HG03354 (cell line): ENCODE results near the gene HSPA1L.
A peak's percentile ranks its signal among the peaks of the same experiment; 100 is the strongest.
"Not testable (repeated sequence)": the region's sequence is repeated elsewhere in the genome, so short reads cannot be mapped to it uniquely, and the experiment has no call there.

Experiments used
- ATAC-seq: cut with Tn5 transposase; IDR thresholded peaks from one replicate; pipeline ENCODE4 v1.9.1; 2021; ENCODE audit warnings: mild to moderate bottlenecking; ENCODE audit not compliant: unreplicated experiment, poor library complexity, severe bottlenecking

HSPA1L gene

DNA sequence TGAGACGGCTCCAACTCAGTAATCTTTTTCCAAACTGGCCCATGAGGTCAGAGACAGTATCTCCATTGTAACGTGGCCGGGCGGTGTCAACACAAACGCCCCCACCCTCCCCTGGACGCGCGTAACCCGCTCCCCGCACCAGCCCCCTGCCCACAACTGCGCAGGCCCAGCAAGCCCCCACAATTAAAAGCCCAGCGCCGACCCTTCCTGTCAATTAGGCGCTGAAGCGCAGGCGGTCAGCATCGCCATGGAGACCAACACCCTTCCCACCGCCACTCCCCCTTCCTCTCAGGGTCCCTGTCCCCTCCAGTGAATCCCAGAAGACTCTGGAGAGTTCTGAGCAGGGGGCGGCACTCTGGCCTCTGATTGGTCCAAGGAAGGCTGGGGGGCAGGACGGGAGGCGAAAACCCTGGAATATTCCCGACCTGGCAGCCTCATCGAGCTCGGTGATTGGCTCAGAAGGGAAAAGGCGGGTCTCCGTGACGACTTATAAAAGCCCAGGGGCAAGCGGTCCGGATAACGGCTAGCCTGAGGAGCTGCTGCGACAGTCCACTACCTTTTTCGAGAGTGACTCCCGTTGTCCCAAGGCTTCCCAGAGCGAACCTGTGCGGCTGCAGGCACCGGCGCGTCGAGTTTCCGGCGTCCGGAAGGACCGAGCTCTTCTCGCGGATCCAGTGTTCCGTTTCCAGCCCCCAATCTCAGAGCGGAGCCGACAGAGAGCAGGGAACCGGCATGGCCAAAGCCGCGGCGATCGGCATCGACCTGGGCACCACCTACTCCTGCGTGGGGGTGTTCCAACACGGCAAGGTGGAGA is at the start of gene HSPA1L, which contains the start of gene HSPA1A:
TSS of gene HSPA1L (minus strand) at position 259 of the 814 bp plus-strand sequence. CDS start 3,311 bp downstream, outside the sequence.
TSS of gene HSPA1A (plus strand) at position 519 of the 814 bp plus-strand sequence. CDS start at position 733, 214 bp downstream.
- ATAC-seq, result peak; percentile 36

DNA sequence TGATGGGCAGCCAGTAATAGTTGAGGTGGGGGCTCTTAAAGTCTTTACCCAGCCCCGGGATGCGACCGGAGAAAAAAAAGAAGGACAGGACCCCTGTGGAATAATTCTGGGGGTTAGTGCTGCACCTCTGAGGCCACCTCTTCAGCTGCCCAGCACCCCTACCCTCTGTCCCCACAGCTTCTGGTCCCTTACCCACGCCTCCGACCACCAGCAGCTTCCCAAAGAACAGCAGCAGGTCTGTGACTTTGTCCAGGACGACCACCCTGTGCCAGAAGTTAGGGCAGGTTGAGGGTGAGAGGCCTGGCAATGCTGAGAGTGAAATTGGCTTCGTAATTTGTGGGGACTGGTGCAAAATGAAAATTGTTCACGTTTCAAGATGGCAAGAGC is 49.7 kb upstream of the HSPA1L start:
- ATAC-seq, result no peak

- not testable (repeated sequence) for ATAC-seq
Observed at GRCh38 chr6:31864123-31864562, 49.1 kb upstream of the HSPA1L start.

- ATAC-seq, result peak; percentile 90
Observed at GRCh38 chr6:31862344-31863235, 47.5 kb upstream of the HSPA1L start, which contains the start of gene NEU1. Gene NEU1 (minus strand): TSS chr6:31862821. CDS start chr6:31862776, 45 bp downstream.

DNA sequence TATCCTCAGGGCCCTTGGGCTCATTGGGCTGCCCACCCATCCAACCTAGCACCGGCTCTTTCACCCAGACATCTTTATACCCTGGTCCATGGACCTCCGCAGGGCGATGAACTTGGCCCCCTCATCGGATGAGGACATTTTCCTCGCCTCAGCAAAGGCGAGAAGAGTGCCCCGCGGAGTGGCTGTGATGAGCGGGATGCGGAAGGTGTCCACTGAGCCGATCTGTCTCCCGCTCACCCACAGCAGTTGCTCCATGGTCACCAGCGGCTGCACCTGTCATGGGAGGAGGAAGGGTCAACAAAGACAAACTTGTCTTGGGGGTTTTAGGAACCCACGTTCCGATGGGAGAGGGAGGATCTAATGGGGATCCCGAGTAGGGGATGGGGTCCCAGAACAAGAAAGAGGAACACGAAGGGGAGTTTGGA is 46.8 kb upstream of the HSPA1L start:
- no peak for ATAC-seq

GRCh38 chr6:31861150-31861549 is 46.1 kb upstream of the HSPA1L start:
- no peak for ATAC-seq

DNA sequence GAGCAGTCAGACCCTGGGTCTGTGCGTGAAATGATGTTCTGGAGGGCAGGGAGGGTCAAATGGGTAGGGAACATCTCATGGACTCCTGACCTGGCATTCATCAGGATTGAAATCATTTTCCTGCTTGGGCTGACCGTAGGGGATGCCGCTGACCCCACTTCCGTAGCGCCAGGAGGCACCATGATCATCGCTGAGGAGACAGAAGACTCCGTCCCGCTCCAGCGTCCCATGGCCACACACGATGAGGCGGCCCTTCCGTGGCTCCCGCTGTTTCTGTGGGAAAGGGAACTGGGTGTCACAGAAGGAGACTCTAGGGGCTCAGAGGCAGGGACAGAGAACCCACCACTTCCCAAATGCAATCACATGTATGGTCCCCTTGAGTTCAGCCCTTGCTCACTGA is 45.3 kb upstream of the HSPA1L start:
- ATAC-seq, result no peak

- no peak for ATAC-seq
Observed at GRCh38 chr6:31859923-31860322, 44.8 kb upstream of the HSPA1L start.

DNA sequence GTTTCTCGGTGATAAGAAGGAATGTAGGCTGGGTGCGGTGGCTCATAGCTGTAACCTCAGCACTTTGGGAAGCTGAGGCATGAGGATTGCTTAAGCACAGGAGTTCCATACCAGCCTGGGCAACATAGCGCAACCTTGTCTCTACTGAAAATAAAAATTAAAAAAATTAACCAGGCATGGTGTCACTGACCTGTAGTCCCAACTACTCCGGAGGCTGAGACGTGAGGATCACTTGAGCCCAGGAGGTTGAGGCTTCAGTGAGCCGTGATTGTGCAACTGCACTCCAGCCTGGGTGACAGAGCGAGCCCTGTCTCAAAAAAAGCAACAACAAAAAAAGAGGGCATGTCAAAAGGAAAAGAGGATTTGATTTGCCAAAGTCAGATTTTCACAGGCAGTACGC is 43.6 kb upstream of the HSPA1L start:
- ATAC-seq, result no peak

GRCh38 chr6:31857774-31858173 is 42.7 kb upstream of the HSPA1L start:
- not testable (repeated sequence) for ATAC-seq

DNA sequence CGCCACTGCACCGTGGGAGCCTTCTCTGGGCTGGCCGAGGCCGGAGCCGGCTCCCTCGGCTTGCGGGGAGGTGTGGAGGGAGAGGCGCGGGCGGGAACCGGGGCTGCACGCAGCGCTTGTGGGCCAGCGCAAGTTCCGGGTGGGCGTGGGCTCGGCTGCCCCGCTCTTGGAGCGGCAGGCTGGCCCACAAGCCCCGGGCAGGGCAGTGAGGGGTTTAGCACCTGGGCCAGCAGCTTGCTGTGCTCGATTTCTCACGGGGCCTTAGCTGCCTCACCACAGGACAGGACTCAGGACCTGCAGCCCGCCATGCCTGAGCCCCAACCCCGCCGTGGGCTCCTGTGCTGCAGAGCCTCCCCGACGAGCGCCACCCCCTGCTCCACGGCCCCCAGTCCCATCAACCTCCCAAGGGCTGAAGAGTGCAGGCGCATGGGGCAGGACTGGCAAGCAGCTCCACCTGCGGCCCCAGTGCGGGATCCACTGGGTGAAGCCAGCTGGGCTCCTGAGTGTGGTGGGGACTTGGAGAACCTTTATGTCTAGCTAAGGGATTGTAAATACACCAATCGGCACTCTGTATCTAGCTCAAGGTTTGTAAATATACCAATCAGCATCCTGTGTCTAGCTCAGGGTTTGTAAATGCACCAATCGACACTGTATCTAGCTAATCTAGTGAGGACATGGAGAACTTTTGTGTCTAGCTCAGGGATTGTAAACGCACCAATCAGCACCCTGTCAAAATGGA is 37.1 kb upstream of the HSPA1L start:
- ATAC-seq, result not testable (repeated sequence)

DNA sequence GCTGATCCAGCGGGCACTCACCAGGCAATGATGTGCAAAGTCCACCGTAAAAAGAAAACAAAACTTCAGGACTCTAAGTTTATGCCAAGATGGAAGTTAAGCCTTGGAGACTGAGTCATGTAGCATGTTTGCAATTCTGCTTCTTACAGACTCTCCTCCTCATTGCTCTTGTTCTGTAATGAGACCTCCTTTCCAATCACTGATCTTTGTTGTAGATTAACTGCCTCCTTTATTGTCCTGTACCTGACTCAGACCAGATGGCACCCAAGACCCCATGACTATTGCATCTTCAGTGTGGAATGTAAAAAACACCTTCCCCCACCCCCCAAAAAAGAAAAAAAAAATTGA is 36.4 kb upstream of the HSPA1L start:
- no peak for ATAC-seq

DNA sequence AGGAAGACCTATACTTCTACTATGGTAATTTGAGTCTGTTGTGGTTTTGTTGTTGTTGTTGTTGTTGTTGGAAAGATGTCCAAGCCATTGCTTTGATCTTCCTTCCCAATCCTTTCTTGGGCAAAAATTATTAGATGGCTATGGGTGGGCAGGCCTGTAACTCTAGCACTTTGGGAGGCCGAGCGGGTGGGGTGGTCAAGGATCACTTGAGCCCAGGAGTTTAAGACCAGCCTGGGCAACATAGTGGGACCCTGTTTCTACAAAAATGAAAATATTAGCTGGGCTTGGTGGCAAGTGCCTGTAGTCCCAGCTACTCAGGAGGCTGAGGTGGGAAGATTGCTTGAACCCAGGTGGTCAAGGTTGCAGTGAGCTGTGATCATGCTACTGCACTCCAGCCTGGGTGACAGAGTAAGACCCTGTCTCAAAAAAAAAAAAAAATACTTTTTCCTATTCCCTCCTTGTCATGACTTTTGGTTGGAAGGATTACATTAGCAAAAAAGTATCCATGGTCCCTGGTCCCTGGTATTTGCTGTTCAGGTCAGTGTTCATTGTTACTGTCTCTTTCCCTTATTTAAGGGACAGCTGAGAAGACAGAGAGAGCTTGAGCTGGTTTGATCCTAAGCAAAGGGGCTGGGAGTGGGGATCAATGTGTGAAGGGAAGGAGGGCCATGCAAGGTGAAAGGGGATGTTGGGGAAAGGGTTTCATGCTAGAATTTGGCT is 35.8 kb upstream of the HSPA1L start:
- ATAC-seq, result no peak

GRCh38 chr6:31847276-31847978 is 32.3 kb upstream of the HSPA1L start:
- ATAC-seq, result no peak

GRCh38 chr6:31844507-31844906 is 29.4 kb upstream of the HSPA1L start:
- ATAC-seq, result no peak

DNA sequence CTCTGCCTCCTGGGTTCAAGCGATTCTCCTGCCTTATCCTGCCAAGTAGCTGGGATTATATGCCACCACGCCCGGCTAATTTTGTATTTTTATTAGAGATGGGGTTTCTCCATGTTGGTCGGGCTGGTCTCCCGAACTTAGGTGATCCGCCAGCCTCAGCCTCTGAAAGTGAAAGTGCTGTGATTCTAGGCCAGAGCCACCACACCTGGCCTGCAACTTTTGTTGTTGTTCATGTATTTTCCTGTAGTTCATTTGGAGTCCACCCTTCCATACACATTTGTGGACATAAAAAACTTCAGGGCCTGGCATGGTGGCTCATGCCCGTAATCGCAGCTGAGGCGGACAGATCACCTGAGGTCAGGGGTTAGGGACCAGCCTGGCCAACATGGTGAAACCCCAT is 27.0 kb upstream of the HSPA1L start:
- no peak for ATAC-seq

GRCh38 chr6:31839779-31840126 is 24.7 kb upstream of the HSPA1L start:
- ATAC-seq, result not testable (repeated sequence)

DNA sequence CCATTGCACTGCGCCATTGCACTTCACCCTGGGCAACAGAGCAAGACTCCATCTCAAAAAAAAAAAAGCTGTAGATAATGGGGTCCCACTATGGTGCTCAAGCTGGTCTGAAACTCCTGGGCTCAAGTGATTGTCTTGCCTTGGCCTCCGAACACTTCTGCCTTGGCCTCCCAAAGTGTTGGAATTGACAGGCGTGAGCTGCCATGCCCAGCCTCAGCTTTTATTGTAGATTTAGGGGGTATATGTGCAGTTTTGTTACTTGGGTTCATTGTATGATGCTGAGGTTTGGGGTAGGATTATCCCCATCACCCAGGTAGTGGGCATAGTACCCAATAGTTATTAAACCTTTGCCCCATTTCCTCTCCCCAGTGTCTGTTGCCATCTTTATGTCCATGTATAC is 23.9 kb upstream of the HSPA1L start:
- ATAC-seq, result no peak

GRCh38 chr6:31838114-31838553 is 23.1 kb upstream of the HSPA1L start:
- ATAC-seq, result not testable (repeated sequence)
